GM19099 (cell line): ENCODE measurements around the gene KNDC1.

ENCODE experiments used
- POLR2A ChIP-seq: IDR thresholded peaks from 3 replicates; pipeline ENCODE4 v1.6.1; 2011; ENCODE audit warnings: low read depth; ENCODE audit not compliant: insufficient read length; ENCODE audit errors: extremely low read depth

KNDC1 gene

GRCh38 chr10:133164816-133165555 lies 5.0 kb downstream of the KNDC1 start:
- TF ChIP-seq POLR2A, result no peak

GRCh38 chr10:133165556-133166503 lies 5.8 kb downstream of the KNDC1 start:
- no peak for TF ChIP-seq POLR2A

- no peak for TF ChIP-seq POLR2A
These were observed 6.4 kb downstream of the KNDC1 start for GRCh38 chr10:133166504-133166827.

- TF ChIP-seq POLR2A, result no peak
These were observed 7.0 kb downstream of the KNDC1 start for GRCh38 chr10:133166828-133167692.

- no peak for TF ChIP-seq POLR2A
These were observed 7.9 kb downstream of the KNDC1 start for GRCh38 chr10:133167693-133168616.

- TF ChIP-seq POLR2A, result no peak
These were observed 8.6 kb downstream of the KNDC1 start for GRCh38 chr10:133168617-133169031.

- TF ChIP-seq POLR2A, result no peak
These were observed 9.3 kb downstream of the KNDC1 start for GRCh38 chr10:133169173-133169947.

GRCh38 chr10:133170092-133170491 lies 10.1 kb downstream of the KNDC1 start:
- no peak for TF ChIP-seq POLR2A

- TF ChIP-seq POLR2A, result no peak
These were observed 14.0 kb downstream of the KNDC1 start for GRCh38 chr10:133173860-133174640.

- TF ChIP-seq POLR2A, result no peak
These were observed 14.8 kb downstream of the KNDC1 start for GRCh38 chr10:133174689-133175263.

GRCh38 chr10:133176546-133176945 lies 16.5 kb downstream of the KNDC1 start:
- no peak for TF ChIP-seq POLR2A
